MM.1S (cell line): ENCODE measurements around the gene BICC1.

ENCODE experiments used
- EZH2 ChIP-seq: fragments of 300-600 bp; sonication (generic); optimal IDR thresholded peaks from 2 replicates; pipeline ENCODE3; 2017; ENCODE audit warnings: low read depth, mild to moderate bottlenecking, antibody characterized with exemption, low read length, mixed read lengths
- TF ChIP-seq, protein P1 (sequence below): fragments of 300-600 bp; sonication (generic); IDR thresholded peaks from 2 replicates; pipeline ENCODE4 v1.5.1; 2016; ENCODE audit warnings: antibody characterized with exemption, low read length, mixed read lengths

DNA sequence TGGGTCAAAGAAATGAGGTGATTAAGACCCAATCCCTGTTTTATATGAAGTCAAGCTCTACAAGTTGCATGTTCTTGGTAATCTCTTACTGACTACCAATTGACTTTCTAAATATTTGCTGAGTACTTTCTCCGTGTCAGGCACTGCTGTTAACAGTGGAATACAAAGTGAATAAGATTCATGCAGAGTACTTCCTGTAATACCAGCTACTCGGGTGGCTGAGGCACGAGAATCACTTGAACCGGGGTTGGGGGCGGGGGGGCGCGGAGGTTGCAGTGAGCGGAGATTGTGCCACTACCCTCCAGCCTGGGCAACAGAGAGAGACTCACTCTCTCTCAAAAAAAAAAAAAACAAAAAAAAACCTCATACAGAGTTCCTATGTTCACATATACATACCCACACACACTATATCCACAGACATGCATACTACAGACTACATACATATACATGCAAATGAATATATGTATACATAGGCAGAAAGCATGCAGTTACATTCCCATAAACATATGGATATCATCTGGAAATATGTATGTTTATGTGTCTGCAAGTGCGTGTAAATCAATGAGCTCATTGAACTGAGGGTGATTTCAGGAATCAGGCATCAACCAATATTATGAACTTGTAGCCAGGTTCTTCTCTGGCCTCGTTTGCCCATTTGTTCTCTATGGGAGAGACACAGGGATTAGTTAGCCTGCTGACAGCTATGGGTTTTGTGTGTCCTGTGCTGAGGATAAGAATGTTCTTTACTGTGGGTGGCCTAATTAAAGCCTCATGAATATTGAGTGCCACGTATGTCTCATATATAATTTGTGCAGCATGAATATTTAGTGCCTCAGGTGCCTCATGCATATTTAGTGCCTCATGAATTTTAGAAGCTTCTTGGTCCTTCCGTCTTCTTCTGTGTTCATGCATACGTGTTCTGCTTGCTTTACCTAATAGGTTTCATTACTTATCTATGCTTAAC lies 73.9 kb downstream of the BICC1 start:
- TF ChIP-seq, protein P1, sequence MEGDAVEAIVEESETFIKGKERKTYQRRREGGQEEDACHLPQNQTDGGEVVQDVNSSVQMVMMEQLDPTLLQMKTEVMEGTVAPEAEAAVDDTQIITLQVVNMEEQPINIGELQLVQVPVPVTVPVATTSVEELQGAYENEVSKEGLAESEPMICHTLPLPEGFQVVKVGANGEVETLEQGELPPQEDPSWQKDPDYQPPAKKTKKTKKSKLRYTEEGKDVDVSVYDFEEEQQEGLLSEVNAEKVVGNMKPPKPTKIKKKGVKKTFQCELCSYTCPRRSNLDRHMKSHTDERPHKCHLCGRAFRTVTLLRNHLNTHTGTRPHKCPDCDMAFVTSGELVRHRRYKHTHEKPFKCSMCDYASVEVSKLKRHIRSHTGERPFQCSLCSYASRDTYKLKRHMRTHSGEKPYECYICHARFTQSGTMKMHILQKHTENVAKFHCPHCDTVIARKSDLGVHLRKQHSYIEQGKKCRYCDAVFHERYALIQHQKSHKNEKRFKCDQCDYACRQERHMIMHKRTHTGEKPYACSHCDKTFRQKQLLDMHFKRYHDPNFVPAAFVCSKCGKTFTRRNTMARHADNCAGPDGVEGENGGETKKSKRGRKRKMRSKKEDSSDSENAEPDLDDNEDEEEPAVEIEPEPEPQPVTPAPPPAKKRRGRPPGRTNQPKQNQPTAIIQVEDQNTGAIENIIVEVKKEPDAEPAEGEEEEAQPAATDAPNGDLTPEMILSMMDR: no peak
- TF ChIP-seq EZH2: no peak
